ENCODE data around the gene RPS15. TPM values are rescaled to one million over a fixed set of nuclear protein-coding genes. Genes with fewer than 3 reads are reported as not detected.

Gene RPS15
- total and polyA plus RNA-seq, 2 of the 13 experiments (the other 11 are each of a cell fraction or from before 2014, with no cell fraction given): 695 to 1,411 TPM

DNA sequence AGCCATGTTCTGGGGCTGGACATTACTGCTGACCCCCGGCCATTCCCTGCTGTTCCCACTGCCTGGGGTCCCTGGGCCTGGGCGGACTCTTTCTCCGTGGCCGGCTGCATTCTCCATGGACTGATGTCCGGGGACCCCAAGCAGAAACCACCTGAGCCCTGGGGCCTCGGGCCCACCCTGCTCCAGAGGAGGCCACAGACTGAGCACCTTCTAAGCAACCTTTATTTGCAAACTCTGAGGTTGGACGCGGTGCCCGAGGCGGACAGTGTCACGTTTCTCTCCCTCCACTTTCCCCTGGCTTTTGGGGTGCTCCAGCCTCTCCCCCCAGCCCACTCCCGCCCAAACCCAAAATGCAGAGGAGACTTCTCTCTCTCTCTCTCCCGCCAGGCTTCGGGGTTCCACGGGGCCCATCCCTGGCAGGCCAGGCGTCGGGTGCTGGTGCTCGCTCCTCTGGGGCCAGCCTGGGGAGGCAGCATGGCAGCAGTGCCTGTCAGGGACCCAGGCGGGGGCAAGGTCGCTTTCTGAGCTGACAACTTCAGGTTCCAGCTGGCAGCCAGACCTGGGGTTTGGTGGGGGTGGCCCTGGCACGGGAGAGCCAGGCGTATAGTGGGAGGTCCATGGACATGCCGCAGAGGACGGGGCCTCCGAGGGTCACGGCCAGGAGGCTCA is 43.2 kb downstream of the RPS15 start:
- Histone ChIP-seq H3K27me3 (ENCODE audit: control insufficient read depth in 1 of 2, insufficient read depth in 2 of 2, low read length in 2 of 2) (no peaks in the 10 kb centered on the region), H2AFZ (ENCODE audit: low read length) (no peak overlapping the region), H3K27ac (ENCODE audit: extremely low read length, insufficient read depth, low read length) (peak overlapping the region; percentile 85), H3K36me3 (replicated peaks in 1 of 2; ENCODE audit: control insufficient read depth in 1 of 2, insufficient read depth in 2 of 2, low read length in 2 of 2) (peaks cover 2 to 5% of the 10 kb centered on the region in 2 experiments; a peak in 2 of 5 replicates), H3K9ac (ENCODE audit: insufficient read depth, low read depth, low read length) (peak overlapping the region; percentile 40), H3K4me3 (replicated peaks in 1 of 3; ENCODE audit: insufficient read depth in 1 of 3, low read depth in 2 of 3, low read length in 3 of 3) (0 out of 6 replicates have a peak overlapping the region, but pooled peaks of 1 of the 3 experiments have one; percentile 2), H3K4me1 (ENCODE audit: insufficient read depth, low read length) (peaks cover 48% of the 10 kb centered on the region), H3K4me2 (ENCODE audit: low read depth, low read length) (peak overlapping the region; percentile 58), H4K20me1 (ENCODE audit: insufficient read depth, low read length) (0 out of 2 replicates have a peak, but pooled peaks cover 3% of the 10 kb centered on the region), H3K9me3 (ENCODE audit: low read length) (no peaks in the 10 kb centered on the region), H3K79me2 (ENCODE audit: insufficient read depth, low read length) (peaks cover 15% of the 10 kb centered on the region)
- intact Hi-C loops (cut with micrococcal nuclease; ENCODE audit: unreplicated experiment) (no loop called here), in situ Hi-C loops (cut with HindIII; ENCODE audit: extremely low pct_ligation_motif_present, low pct_unique_long_range_greater_than_20kb) (no loop called here)
- DNase-seq (ENCODE audit: low spot score): no peak
- no peak for FAIRE-seq
- ATAC-seq: peak; percentile 5; the same call in 1 of the 3 replicates
- BruUV-seq (replicated peaks): no TSS peak
- CTCF ChIA-PET (ENCODE audit: low intra/inter-chr PET ratio, low total read pairs): no interaction called here
- POLR2A ChIA-PET: interaction anchor here (2.7 kb wide), 1 partner anchor 11 kb away, joined by 29 read pairs; the partner anchor contains the start of gene REEP6
- 66% methylated on average over 18 of the region's 26 CpGs for WGBS (ENCODE audit: low lambda C conversion rate)
- TF ChIP-seq PBX2 (CRISPR knock-in tag; IDR thresholded peaks at IDR 0.05) (no peak), KDM4B (CRISPR knock-in tag; IDR thresholded peaks at IDR 0.05) (peak; percentile 5; the same call in 1 of the 2 replicates), ZBTB38 (CRISPR knock-in tag; IDR thresholded peaks at IDR 0.05) (peak; percentile 11; the same call in 1 of the 2 replicates), RBFOX2 (IDR thresholded peaks at IDR 0.05; ENCODE audit: low read depth, low read length) (0 out of 2 replicates have a peak, but pooled peaks have one; percentile 7), AGO2 (optimal IDR thresholded peaks at IDR 0.05; ENCODE audit: low read depth, low read length) (peak; percentile 19), ZSCAN12 (CRISPR knock-in tag; IDR thresholded peaks at IDR 0.05) (no peak), ZNF788 (CRISPR knock-in tag; IDR thresholded peaks at IDR 0.05; ENCODE audit: borderline replicate concordance) (peak; percentile 7; the same call in 1 of the 2 replicates), PHF21A (CRISPR knock-in tag; IDR thresholded peaks at IDR 0.05) (0 out of 2 replicates have a peak, but pooled peaks have one; percentile 15), ZFP91 (CRISPR knock-in tag; IDR thresholded peaks at IDR 0.05; ENCODE audit: borderline replicate concordance) (peak; percentile 45; the same call in 1 of the 2 replicates), ZNF703 (CRISPR knock-in tag; IDR thresholded peaks at IDR 0.05; ENCODE audit: borderline replicate concordance) (no peak), RXRB (CRISPR knock-in tag; IDR thresholded peaks at IDR 0.05; ENCODE audit: borderline replicate concordance) (0 out of 2 replicates have a peak, but pooled peaks have one; percentile 1), GATAD2A (CRISPR knock-in tag; IDR thresholded peaks at IDR 0.05) (no peak), ZNF280B (CRISPR knock-in tag; IDR thresholded peaks at IDR 0.05; ENCODE audit: borderline replicate concordance) (0 out of 2 replicates have a peak, but pooled peaks have one; percentile 26), KDM2A (CRISPR knock-in tag; IDR thresholded peaks at IDR 0.05; ENCODE audit: borderline replicate concordance, low read depth) (0 out of 2 replicates have a peak, but pooled peaks have one; percentile 13), ZNF331 (CRISPR knock-in tag; IDR thresholded peaks at IDR 0.05) (peak; percentile 2; the same call in 1 of the 2 replicates)
